SK-N-SH (cell line): Measurements from ENCODE around the gene CDH22. TPM values are rescaled to one million over a fixed set of nuclear protein-coding genes. Genes with fewer than 3 reads are reported as not detected.

ENCODE experiments used
- CTCF ChIA-PET: fragments of 300-600, 350-600 bp; formaldehyde crosslinking; extraction: SDS; loops from one replicate; lab custom pipeline; 2021; lab: Yijun Ruan, JAX
- POLR2A ChIA-PET: fragments of 350-600 bp; sonication (Branson Sonifier 250); formaldehyde crosslinking; extraction: SDS; loops from one replicate; lab custom pipeline; 2020; ENCODE audit warnings: antibody characterized with exemption, inconsistent platforms; lab: Yijun Ruan, JAX
- DNase-seq: peaks from one replicate; pipeline ENCODE4 v3.0.0; 2012
- H2AFZ ChIP-seq: fragments of 200-600 bp; sonication (generic); 2 replicates; pipeline ENCODE4 v1.8.1; 2016; ENCODE audit warnings: antibody characterized with exemption, mild to moderate bottlenecking, low read depth
- H3F3A ChIP-seq: fragments of 200-600 bp; sonication (generic); replicated peaks from 2 replicates; pipeline ENCODE3; 2016; ENCODE audit warnings: antibody characterized with exemption, mild to moderate bottlenecking; ENCODE audit not compliant: insufficient read depth
- H3K27ac ChIP-seq, 2 experiments: fragments of 200-500 bp in 1 of 2; fragments of 200-600 bp in 1 of 2; sonication (Bioruptor generic) in 1 of 2; sonication (generic), shearing (Covaris generic) in 1 of 2; 2 replicates each; pipeline versions ENCODE4 v1.5.1 to v1.6.1; 2014 to 2016; ENCODE audit warnings: low read depth in 2 of 2, inconsistent platforms in 1 of 2, low read length in 1 of 2, mild to moderate bottlenecking in 1 of 2, mixed read lengths in 1 of 2
- H3K27me3 ChIP-seq: fragments of 200-600 bp; sonication (generic), shearing (Covaris generic); 2 replicates; pipeline ENCODE4 v1.6.1; 2016; ENCODE audit warnings: mixed run types; ENCODE audit not compliant: insufficient read depth
- H3K36me3 ChIP-seq, 2 experiments: fragments of 200-500 bp in 1 of 2; fragments of 200-600 bp in 1 of 2; sonication (Bioruptor generic) in 1 of 2; sonication (generic) in 1 of 2; replicated peaks in 1 of 2; 2 replicates each; pipeline versions ENCODE3 to v1.5.1; 2014 to 2016; ENCODE audit warnings: low read length in 1 of 2, mild to moderate bottlenecking in 1 of 2; ENCODE audit not compliant: insufficient read depth in 2 of 2, control insufficient read depth in 1 of 2
- H3K4me1 ChIP-seq, 2 experiments: fragments of 200-500 bp in 1 of 2; fragments of 200-600 bp in 1 of 2; sonication (Bioruptor generic) in 1 of 2; sonication (generic), shearing (Covaris generic) in 1 of 2; 2 replicates each; pipeline versions ENCODE4 v1.5.1 to v1.6.1; 2014 to 2016; ENCODE audit warnings: low read depth in 1 of 2, low read length in 1 of 2, mixed run types in 1 of 2; ENCODE audit not compliant: insufficient read depth in 2 of 2, control insufficient read depth in 1 of 2
- H3K4me2 ChIP-seq: fragments of 200-600 bp; sonication (generic), shearing (Covaris generic); 2 replicates; pipeline ENCODE4 v1.6.1; 2017; ENCODE audit warnings: mixed run types
- H3K4me3 ChIP-seq, 2 experiments: fragments of 200-500 bp in 1 of 2; fragments of 200-600 bp in 1 of 2; sonication (Bioruptor generic) in 1 of 2; sonication (generic), shearing (Covaris generic) in 1 of 2; 2 replicates each; pipeline versions ENCODE4 v1.5.1 to v1.8.1; 2014 to 2016; ENCODE audit warnings: low read depth in 2 of 2, inconsistent platforms in 1 of 2, low read length in 1 of 2, mild to moderate bottlenecking in 1 of 2, mixed read lengths in 1 of 2, moderate library complexity in 1 of 2
- H3K79me2 ChIP-seq: fragments of 200-600 bp; sonication (generic); 2 replicates; pipeline ENCODE4 v1.8.1; 2017; ENCODE audit warnings: mild to moderate bottlenecking; ENCODE audit not compliant: insufficient read depth
- H3K9ac ChIP-seq: fragments of 200-600 bp; sonication (generic); 2 replicates; pipeline ENCODE4 v1.6.1; 2017; ENCODE audit warnings: mixed run types
- H3K9me2 ChIP-seq: fragments of 200-600 bp; sonication (generic); 2 replicates; pipeline ENCODE4 v1.6.1; 2017; ENCODE audit warnings: mixed run types
- H3K9me3 ChIP-seq: fragments of 200-600 bp; sonication (generic); 2 replicates; pipeline ENCODE4 v1.6.1; 2017; ENCODE audit warnings: mixed run types, mild to moderate bottlenecking, moderate library complexity
- H4K20me1 ChIP-seq: fragments of 200-600 bp; sonication (generic); 2 replicates; pipeline ENCODE4 v1.6.1; 2017; ENCODE audit warnings: mild to moderate bottlenecking, mixed run types; ENCODE audit not compliant: insufficient read depth
- EP300 ChIP-seq, 2 experiments: IDR thresholded peaks; 2 replicates each; pipeline versions ENCODE4 v1.4.0 to v1.6.1; 2012; ENCODE audit warnings: borderline replicate concordance in 1 of 2, low read depth in 1 of 2, low read length in 1 of 2
- FOXM1 ChIP-seq: IDR thresholded peaks from 2 replicates; pipeline ENCODE4 v1.4.0; 2012; ENCODE audit warnings: low read depth, mild to moderate bottlenecking
- GATA2 ChIP-seq: sonication (generic); formaldehyde crosslinking; IDR thresholded peaks from 2 replicates; pipeline ENCODE4 v1.5.0; 2020; ENCODE audit warnings: mild to moderate bottlenecking, missing genetic modification reagents
- MXI1 ChIP-seq: IDR thresholded peaks from 2 replicates; pipeline ENCODE4 v1.6.1; 2012; ENCODE audit warnings: mild to moderate bottlenecking, low read depth, low read length, improper control_type of control experiment
- SIN3A ChIP-seq: IDR thresholded peaks from 2 replicates; pipeline ENCODE4 v1.6.1; 2012; ENCODE audit warnings: low read depth, mild to moderate bottlenecking, low read length, moderate library complexity, borderline replicate concordance
- YY1 ChIP-seq: IDR thresholded peaks from 2 replicates; pipeline ENCODE4 v1.4.0; 2012; ENCODE audit warnings: low read depth, mild to moderate bottlenecking
- WGBS: methylation state at CpG from one replicate; pipeline ENCODE4 v1.1.6; 2017; ENCODE audit warnings: low lambda C conversion rate; 5-methylcytosine and 5-hydroxymethylcytosine counted together
- polyA plus RNA-seq, 3 experiments: library from polyadenylated mRNA; depleted of rRNA; stranded (reverse); fragments of >200 nt; gene quantifications; 2 replicates each; pipeline ENCODE4 v1.2.3, GENCODE V29; 2012
- TF ChIP-seq, protein P1 (sequence below): IDR thresholded peaks from 2 replicates; pipeline ENCODE4 v1.4.0; 2012; ENCODE audit warnings: low read depth, borderline replicate concordance
- TF ChIP-seq, protein P2 (sequence below): IDR thresholded peaks from 2 replicates; pipeline ENCODE4 v1.6.1; 2012; ENCODE audit warnings: mild to moderate bottlenecking, low read depth, low read length, moderate library complexity
- TF ChIP-seq, protein P3 (sequence below): fragments of 150-350 bp; IDR thresholded peaks from 2 replicates; pipeline ENCODE4 v1.6.1; 2017; ENCODE audit warnings: antibody characterized with exemption, low read length, low read depth, borderline replicate concordance
- TF ChIP-seq, protein P4 (sequence below): IDR thresholded peaks from 2 replicates; pipeline ENCODE4; 2012

CDH22 gene
- polyA plus RNA-seq, 1 of the 3 experiments (the other 2 are of a cell fraction) = not detected

- Histone ChIP-seq H3K9me2 (no peaks in the 10 kb centered on the region), H3K27me3 (0 out of 2 replicates have a peak, but pooled peaks cover 8% of the 10 kb centered on the region), H3K79me2 (no peaks in the 10 kb centered on the region), H3K4me3 (no peak overlapping the region), H3K36me3 (no peaks in the 10 kb centered on the region), H3K9me3 (no peaks in the 10 kb centered on the region), H3F3A (no peaks in the 10 kb centered on the region), H2AFZ (no peak overlapping the region), H3K4me2 (no peak overlapping the region), H3K27ac (no peak overlapping the region), H3K9ac (no peak overlapping the region), H3K4me1 (peaks cover 0 to 17% of the 10 kb centered on the region in 2 experiments; a peak in 1 of 4 replicates), H4K20me1 (no peaks in the 10 kb centered on the region)
- 59% methylated on average over 14 of the region's 14 CpGs for WGBS
- ChIA-PET POLR2A (no interaction called here), CTCF (interaction anchor here (0.7 to 2.6 kb wide), 4 partner anchors 9 to 94 kb away, joined by 3 to 7 read pairs (median 3); no protein-coding TSS in a partner anchor)
- no peak for DNase-seq
- TF ChIP-seq SIN3A (no peak), GATA2 (CRISPR knock-in tag) (no peak), EP300 (IDR thresholded peaks at IDR 0.05; ENCODE audit: borderline replicate concordance in 1 of 2, low read depth in 1 of 2, low read length in 1 of 2) (no peak), FOXM1 (no peak), MXI1 (no peak), YY1 (no peak)
- TF ChIP-seq, protein P1, sequence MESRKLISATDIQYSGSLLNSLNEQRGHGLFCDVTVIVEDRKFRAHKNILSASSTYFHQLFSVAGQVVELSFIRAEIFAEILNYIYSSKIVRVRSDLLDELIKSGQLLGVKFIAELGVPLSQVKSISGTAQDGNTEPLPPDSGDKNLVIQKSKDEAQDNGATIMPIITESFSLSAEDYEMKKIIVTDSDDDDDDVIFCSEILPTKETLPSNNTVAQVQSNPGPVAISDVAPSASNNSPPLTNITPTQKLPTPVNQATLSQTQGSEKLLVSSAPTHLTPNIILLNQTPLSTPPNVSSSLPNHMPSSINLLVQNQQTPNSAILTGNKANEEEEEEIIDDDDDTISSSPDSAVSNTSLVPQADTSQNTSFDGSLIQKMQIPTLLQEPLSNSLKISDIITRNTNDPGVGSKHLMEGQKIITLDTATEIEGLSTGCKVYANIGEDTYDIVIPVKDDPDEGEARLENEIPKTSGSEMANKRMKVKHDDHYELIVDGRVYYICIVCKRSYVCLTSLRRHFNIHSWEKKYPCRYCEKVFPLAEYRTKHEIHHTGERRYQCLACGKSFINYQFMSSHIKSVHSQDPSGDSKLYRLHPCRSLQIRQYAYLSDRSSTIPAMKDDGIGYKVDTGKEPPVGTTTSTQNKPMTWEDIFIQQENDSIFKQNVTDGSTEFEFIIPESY = no peak
- TF ChIP-seq, protein P2, sequence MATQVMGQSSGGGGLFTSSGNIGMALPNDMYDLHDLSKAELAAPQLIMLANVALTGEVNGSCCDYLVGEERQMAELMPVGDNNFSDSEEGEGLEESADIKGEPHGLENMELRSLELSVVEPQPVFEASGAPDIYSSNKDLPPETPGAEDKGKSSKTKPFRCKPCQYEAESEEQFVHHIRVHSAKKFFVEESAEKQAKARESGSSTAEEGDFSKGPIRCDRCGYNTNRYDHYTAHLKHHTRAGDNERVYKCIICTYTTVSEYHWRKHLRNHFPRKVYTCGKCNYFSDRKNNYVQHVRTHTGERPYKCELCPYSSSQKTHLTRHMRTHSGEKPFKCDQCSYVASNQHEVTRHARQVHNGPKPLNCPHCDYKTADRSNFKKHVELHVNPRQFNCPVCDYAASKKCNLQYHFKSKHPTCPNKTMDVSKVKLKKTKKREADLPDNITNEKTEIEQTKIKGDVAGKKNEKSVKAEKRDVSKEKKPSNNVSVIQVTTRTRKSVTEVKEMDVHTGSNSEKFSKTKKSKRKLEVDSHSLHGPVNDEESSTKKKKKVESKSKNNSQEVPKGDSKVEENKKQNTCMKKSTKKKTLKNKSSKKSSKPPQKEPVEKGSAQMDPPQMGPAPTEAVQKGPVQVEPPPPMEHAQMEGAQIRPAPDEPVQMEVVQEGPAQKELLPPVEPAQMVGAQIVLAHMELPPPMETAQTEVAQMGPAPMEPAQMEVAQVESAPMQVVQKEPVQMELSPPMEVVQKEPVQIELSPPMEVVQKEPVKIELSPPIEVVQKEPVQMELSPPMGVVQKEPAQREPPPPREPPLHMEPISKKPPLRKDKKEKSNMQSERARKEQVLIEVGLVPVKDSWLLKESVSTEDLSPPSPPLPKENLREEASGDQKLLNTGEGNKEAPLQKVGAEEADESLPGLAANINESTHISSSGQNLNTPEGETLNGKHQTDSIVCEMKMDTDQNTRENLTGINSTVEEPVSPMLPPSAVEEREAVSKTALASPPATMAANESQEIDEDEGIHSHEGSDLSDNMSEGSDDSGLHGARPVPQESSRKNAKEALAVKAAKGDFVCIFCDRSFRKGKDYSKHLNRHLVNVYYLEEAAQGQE = no peak
- TF ChIP-seq, protein P3, sequence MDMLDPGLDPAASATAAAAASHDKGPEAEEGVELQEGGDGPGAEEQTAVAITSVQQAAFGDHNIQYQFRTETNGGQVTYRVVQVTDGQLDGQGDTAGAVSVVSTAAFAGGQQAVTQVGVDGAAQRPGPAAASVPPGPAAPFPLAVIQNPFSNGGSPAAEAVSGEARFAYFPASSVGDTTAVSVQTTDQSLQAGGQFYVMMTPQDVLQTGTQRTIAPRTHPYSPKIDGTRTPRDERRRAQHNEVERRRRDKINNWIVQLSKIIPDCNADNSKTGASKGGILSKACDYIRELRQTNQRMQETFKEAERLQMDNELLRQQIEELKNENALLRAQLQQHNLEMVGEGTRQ = no peak
- TF ChIP-seq, protein P4, sequence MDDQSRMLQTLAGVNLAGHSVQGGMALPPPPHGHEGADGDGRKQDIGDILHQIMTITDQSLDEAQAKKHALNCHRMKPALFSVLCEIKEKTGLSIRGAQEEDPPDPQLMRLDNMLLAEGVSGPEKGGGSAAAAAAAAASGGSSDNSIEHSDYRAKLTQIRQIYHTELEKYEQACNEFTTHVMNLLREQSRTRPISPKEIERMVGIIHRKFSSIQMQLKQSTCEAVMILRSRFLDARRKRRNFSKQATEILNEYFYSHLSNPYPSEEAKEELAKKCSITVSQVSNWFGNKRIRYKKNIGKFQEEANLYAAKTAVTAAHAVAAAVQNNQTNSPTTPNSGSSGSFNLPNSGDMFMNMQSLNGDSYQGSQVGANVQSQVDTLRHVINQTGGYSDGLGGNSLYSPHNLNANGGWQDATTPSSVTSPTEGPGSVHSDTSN = no peak
Measured at GRCh38 chr20:46222521-46223007, 85.7 kb downstream of the CDH22 start.
